A549 (cell line): Measurements from ENCODE around the gene OR11H7. TPM values are rescaled to one million over a fixed set of nuclear protein-coding genes. Genes with fewer than 3 reads are reported as not detected.

ENCODE experiments used
- ATAC-seq, 2 experiments: fragments of 200-7000 bp in 1 of 2; fragments of >200 bp in 1 of 2; cut with Nextera tagmentation in 1 of 2; cut with Tn5 transposase in 1 of 2; 3 replicates each; pipeline versions ENCODE4 v1.8.0 to v1.9.1; 2018 to 2020; ENCODE audit warnings: mild to moderate bottlenecking in 1 of 2, moderate library complexity in 1 of 2
- CTCF ChIA-PET: fragments of 300-600 bp; sonication (Branson Sonifier 250); formaldehyde crosslinking; extraction: SDS; loops from one replicate; lab custom pipeline; 2021; ENCODE audit warnings: antibody characterized with exemption, inconsistent platforms; lab: Yijun Ruan, JAX
- POLR2A ChIA-PET: fragments of 350-600 bp; formaldehyde crosslinking; extraction: SDS; loops from one replicate; lab custom pipeline; 2021; ENCODE audit warnings: antibody characterized with exemption, inconsistent platforms; lab: Yijun Ruan, JAX
- DNase-seq, 2 experiments: peaks; one replicate each; pipeline versions ENCODE4 v3.0.0 to v3.0.0-alpha.2; 2011 to 2016; ENCODE audit warnings: low read depth in 1 of 2, low spot score in 1 of 2
- FAIRE-seq: peaks from 2 replicates; lab custom pipeline; 2011; peaks lifted over from hg19 to GRCh38; lab: Jason Lieb, UNC
- H3K27ac ChIP-seq, 2 experiments: fragments of >200 bp; sonication (Bioruptor Twin); formaldehyde crosslinking; 3 replicates each; pipeline ENCODE4 v1.5.1; 2016 to 2017
- H3K4me1 ChIP-seq: fragments of >200 bp; sonication (Bioruptor Twin); formaldehyde crosslinking; 3 replicates; pipeline ENCODE4 v1.6.1; 2016
- H3K4me2 ChIP-seq: fragments of >200 bp; sonication (Bioruptor Twin); formaldehyde crosslinking; 3 replicates; pipeline ENCODE4 v1.6.1; 2016
- H3K4me3 ChIP-seq: fragments of >200 bp; sonication (Bioruptor Twin); formaldehyde crosslinking; 3 replicates; pipeline ENCODE4 v1.5.1; 2016
- H3K9me3 ChIP-seq: fragments of >200 bp; sonication (Bioruptor Twin); formaldehyde crosslinking; 3 replicates; pipeline ENCODE4 v1.6.1; 2016
- CHD2 ChIP-seq: fragments of 150-350 bp; IDR thresholded peaks from 2 replicates; pipeline ENCODE4 v1.6.1; 2014; ENCODE audit warnings: low read length; ENCODE audit not compliant: partially characterized antibody
- EHMT2 ChIP-seq: fragments of 200-600 bp; sonication (generic); IDR thresholded peaks from 2 replicates; pipeline ENCODE4 v1.6.1; 2016; ENCODE audit warnings: antibody characterized with exemption, low read depth, mild to moderate bottlenecking, moderate library complexity
- EP300 ChIP-seq, 2 experiments: fragments of >200 bp; sonication (Bioruptor Twin); formaldehyde crosslinking; IDR thresholded peaks; 2 replicates in 1 of 2; 3 replicates in 1 of 2; pipeline ENCODE4 v1.6.1; 2016 to 2017
- ESRRA ChIP-seq: fragments of 150-350 bp; IDR thresholded peaks from 2 replicates; pipeline ENCODE4 v1.6.1; 2014; ENCODE audit warnings: mild to moderate bottlenecking, low read length, borderline replicate concordance
- FOSB ChIP-seq: fragments of 250-450 bp; sonication (Bioruptor Pico); IDR thresholded peaks from 2 replicates; pipeline ENCODE4 v1.5.0; 2020; ENCODE audit warnings: mild to moderate bottlenecking, moderate library complexity
- FOSL2 ChIP-seq, 2 experiments: fragments of 450-650 bp in 1 of 2; fragments of >200 bp in 1 of 2; sonication (Bioruptor Twin) in 1 of 2; formaldehyde crosslinking; IDR thresholded peaks; 2 replicates each; pipeline versions ENCODE4 v1.5.0 to v1.6.1; 2016 to 2020; ENCODE audit warnings: mild to moderate bottlenecking in 1 of 2, moderate library complexity in 1 of 2
- HDAC2 ChIP-seq: fragments of 200-600 bp; sonication (generic); IDR thresholded peaks from 2 replicates; pipeline ENCODE4 v1.6.1; 2016
- HOXA7 ChIP-seq: fragments of 250-450 bp; sonication (Bioruptor Pico); IDR thresholded peaks from 2 replicates; pipeline ENCODE4 v1.5.0; 2020; ENCODE audit warnings: mild to moderate bottlenecking, moderate library complexity
- JUN ChIP-seq, 2 experiments: fragments of >200 bp; sonication (Bioruptor Twin); formaldehyde crosslinking; IDR thresholded peaks; 2 replicates in 1 of 2; 3 replicates in 1 of 2; pipeline ENCODE4 v1.6.1; 2016 to 2017
- MAZ ChIP-seq: fragments of 150-350 bp; IDR thresholded peaks from 2 replicates; pipeline ENCODE4 v1.6.1; 2014; ENCODE audit warnings: antibody characterized with exemption, low read depth, low read length, borderline replicate concordance
- MYC ChIP-seq: IDR thresholded peaks from 2 replicates; pipeline ENCODE4 v1.6.1; 2012; ENCODE audit warnings: mild to moderate bottlenecking, inconsistent platforms, low read length, improper control_type of control experiment, borderline replicate concordance
- NFE2L2 ChIP-seq: fragments of 150-350 bp; conservative IDR thresholded peaks from 2 replicates; pipeline ENCODE4 v1.6.1; 2014; ENCODE audit warnings: low read length
- NR3C1 ChIP-seq: fragments of >200 bp; sonication (Bioruptor Twin); formaldehyde crosslinking; IDR thresholded peaks from 3 replicates; pipeline ENCODE4 v1.6.1; 2017
- POLR2A ChIP-seq: IDR thresholded peaks from 2 replicates; pipeline ENCODE4 v1.6.1; 2012; ENCODE audit warnings: mild to moderate bottlenecking, low read length
- RAD21 ChIP-seq, 2 experiments: fragments of >200 bp in 1 of 2; sonication (Bioruptor Twin) in 1 of 2; formaldehyde crosslinking in 1 of 2; IDR thresholded peaks in 1 of 2; conservative IDR thresholded peaks in 1 of 2; 2 replicates in 1 of 2; 3 replicates in 1 of 2; pipeline ENCODE4 v1.6.1; 2012 to 2018; ENCODE audit warnings: inconsistent platforms in 1 of 2
- RCOR1 ChIP-seq: fragments of 150-350 bp; IDR thresholded peaks from 2 replicates; pipeline ENCODE4 v1.6.1; 2014; ENCODE audit warnings: antibody characterized with exemption, low read length, low read depth
- SMC3 ChIP-seq: fragments of >200 bp; sonication (Bioruptor Twin); formaldehyde crosslinking; IDR thresholded peaks from 3 replicates; pipeline ENCODE4 v1.6.1; 2018; ENCODE audit warnings: inconsistent platforms
- TFCP2L1 ChIP-seq: fragments of 250-450 bp; sonication (Bioruptor Pico); IDR thresholded peaks from 2 replicates; pipeline ENCODE4 v1.5.0; 2021; ENCODE audit warnings: mild to moderate bottlenecking
- ZNF302 ChIP-seq: fragments of 250-450 bp; sonication (Bioruptor Pico); IDR thresholded peaks from 2 replicates; pipeline ENCODE4 v1.9.0; 2021; ENCODE audit warnings: inconsistent platforms, mild to moderate bottlenecking, moderate library complexity
- WGBS: methylation state at CpG from one replicate; pipeline ENCODE4 v1.1.6; 2017; ENCODE audit errors: missing lambda C conversion rate; 5-methylcytosine and 5-hydroxymethylcytosine counted together
- polyA minus RNA-seq: library from RNA; depleted of rRNA, polyadenylated mRNA; stranded (reverse); fragments of >200 nt; gene quantifications from 2 replicates; pipeline ENCODE4 v1.2.3, GENCODE V29; 2011; rRNA and poly(A)+ RNA removed
- polyA plus RNA-seq, 4 experiments: library from polyadenylated mRNA; depleted of rRNA in 3 of 4; stranded (reverse); fragments of >200 nt; fragmentation: RNase III in 1 of 4; extraction: RNeasy Plus Mini Kit Qiagen cat#74134 plus additional on column Dnase treatment in 1 of 4; gene quantifications; 2 replicates in 3 of 4; 3 replicates in 1 of 4; pipeline ENCODE4 v1.2.3, GENCODE V29; 2011 to 2017
- TF ChIP-seq, protein P1 (sequence below): fragments of 250-450 bp; sonication (Bioruptor Pico); IDR thresholded peaks from 2 replicates; pipeline ENCODE4 v1.5.0; 2020; ENCODE audit warnings: low read depth, mild to moderate bottlenecking, moderate library complexity
- TF ChIP-seq, protein P2 (sequence below): IDR thresholded peaks from 2 replicates; pipeline ENCODE4 v1.6.1; 2012
- TF ChIP-seq, protein P3 (sequence below): fragments of 150-350 bp; IDR thresholded peaks from 2 replicates; pipeline ENCODE4 v1.6.1; 2014; ENCODE audit warnings: low read depth, mild to moderate bottlenecking, low read length
- TF ChIP-seq, protein P4 (sequence below): fragments of >200 bp; sonication (Bioruptor Twin); formaldehyde crosslinking; IDR thresholded peaks from 3 replicates; pipeline ENCODE4 v1.6.1; 2016
- TF ChIP-seq, protein P5 (sequence below): fragments of >200 bp; sonication (Bioruptor Twin); formaldehyde crosslinking; IDR thresholded peaks from 3 replicates; pipeline ENCODE4 v1.5.1; 2016

The OR11H7 gene
- polyA plus RNA-seq (2011; rRNA removed): not detected in 2 replicates
- polyA plus RNA-seq (2012; cell fraction: cytosol; rRNA removed): not detected in 2 replicates
- not detected in 2 replicates for polyA plus RNA-seq (2012; cell fraction: nucleus; rRNA removed)
- not detected in 3 replicates for polyA plus RNA-seq (2017; fragmentation: RNase III; extraction: RNeasy Plus Mini Kit Qiagen cat#74134 plus additional on column Dnase treatment)
- polyA minus RNA-seq: not detected in 2 replicates

DNA sequence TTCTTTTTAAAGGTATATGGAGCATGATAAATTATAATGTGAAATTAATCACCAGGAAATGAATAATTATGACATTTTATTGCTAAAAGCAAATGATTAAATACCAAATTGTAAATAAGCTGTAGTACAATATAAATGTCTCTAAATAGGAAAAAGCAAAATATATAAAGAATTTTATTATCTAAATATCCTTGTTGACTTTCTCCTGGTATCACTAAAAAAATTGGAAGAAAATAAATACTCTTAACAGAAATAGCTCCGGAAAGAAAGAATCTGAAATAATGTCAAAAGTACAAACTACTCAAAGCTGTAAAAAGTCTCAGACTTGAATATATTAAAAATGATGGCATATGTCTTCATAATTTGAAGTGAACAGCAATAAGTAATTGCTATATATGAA is at the start of gene OR11H7:
Gene OR11H7 (plus strand): TSS at position 301 of the 400 bp plus-strand sequence.
- no peaks in the 10 kb centered on the region for H3K9me3 ChIP-seq
- ChIA-PET CTCF (no interaction called here), POLR2A (no interaction called here)
- FAIRE-seq (no peak), DNase-seq (no peak), ATAC-seq (no peak)
- H3K4me3 ChIP-seq: no peak within 1 kb of the TSS
- no peak within 1 kb of the TSS for H3K27ac ChIP-seq
- no peaks in the 10 kb centered on the region for H3K4me1 ChIP-seq
- WGBS: 6% methylated on average over 1 of the region's 1 CpG
- H3K4me2 ChIP-seq: no peak within 1 kb of the TSS
- no peak for TF ChIP-seq FOSL2 (IDR thresholded peaks at IDR 0.05)
- no peak for TF ChIP-seq FOSL2 (CRISPR knock-in tag; IDR thresholded peaks at IDR 0.05)
- no peak for TF ChIP-seq TFCP2L1 (CRISPR knock-in tag)
- TF ChIP-seq EP300 (IDR thresholded peaks at IDR 0.05): no peak
- TF ChIP-seq MYC: no peak
- no peak for TF ChIP-seq SMC3
- TF ChIP-seq ZNF302 (CRISPR knock-in tag): no peak
- TF ChIP-seq, protein P1, sequence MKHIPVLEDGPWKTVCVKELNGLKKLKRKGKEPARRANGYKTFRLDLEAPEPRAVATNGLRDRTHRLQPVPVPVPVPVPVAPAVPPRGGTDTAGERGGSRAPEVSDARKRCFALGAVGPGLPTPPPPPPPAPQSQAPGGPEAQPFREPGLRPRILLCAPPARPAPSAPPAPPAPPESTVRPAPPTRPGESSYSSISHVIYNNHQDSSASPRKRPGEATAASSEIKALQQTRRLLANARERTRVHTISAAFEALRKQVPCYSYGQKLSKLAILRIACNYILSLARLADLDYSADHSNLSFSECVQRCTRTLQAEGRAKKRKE (CRISPR knock-in tag): no peak
- no peak for TF ChIP-seq EHMT2
- TF ChIP-seq POLR2A: no peak
- TF ChIP-seq, protein P2, sequence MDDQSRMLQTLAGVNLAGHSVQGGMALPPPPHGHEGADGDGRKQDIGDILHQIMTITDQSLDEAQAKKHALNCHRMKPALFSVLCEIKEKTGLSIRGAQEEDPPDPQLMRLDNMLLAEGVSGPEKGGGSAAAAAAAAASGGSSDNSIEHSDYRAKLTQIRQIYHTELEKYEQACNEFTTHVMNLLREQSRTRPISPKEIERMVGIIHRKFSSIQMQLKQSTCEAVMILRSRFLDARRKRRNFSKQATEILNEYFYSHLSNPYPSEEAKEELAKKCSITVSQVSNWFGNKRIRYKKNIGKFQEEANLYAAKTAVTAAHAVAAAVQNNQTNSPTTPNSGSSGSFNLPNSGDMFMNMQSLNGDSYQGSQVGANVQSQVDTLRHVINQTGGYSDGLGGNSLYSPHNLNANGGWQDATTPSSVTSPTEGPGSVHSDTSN: no peak
- TF ChIP-seq NFE2L2: no peak
- TF ChIP-seq HDAC2: no peak

DNA sequence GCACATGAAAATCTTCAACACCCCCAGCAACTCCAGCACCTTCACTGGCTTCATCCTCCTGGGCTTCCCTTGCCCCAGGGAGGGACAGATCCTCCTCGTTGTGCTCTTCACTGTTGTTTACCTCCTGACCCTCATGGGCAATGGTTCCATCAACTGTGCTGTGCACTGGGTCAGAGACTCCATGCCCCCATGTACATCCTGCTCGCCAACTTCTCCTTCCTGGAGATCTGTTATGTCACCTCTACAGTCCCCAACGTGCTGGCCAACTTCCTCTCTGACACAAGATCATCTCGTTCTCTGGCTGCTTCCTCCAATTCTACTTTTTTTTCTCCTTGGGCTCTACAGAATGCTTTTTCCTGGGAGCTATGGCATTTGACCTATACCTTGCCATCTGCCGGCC is 49.6 kb upstream of the OR11H7 start:
- ChIA-PET CTCF (no interaction called here), POLR2A (no interaction called here)
- H3K9me3 ChIP-seq: no peaks in the 10 kb centered on the region
- no peak overlapping the region for H3K4me2 ChIP-seq
- no peak overlapping the region for H3K27ac ChIP-seq
- 23% methylated on average over 5 of the region's 5 CpGs for WGBS
- DNase-seq (no peak), FAIRE-seq (no peak), ATAC-seq (no peak)
- TF ChIP-seq, protein P3, sequence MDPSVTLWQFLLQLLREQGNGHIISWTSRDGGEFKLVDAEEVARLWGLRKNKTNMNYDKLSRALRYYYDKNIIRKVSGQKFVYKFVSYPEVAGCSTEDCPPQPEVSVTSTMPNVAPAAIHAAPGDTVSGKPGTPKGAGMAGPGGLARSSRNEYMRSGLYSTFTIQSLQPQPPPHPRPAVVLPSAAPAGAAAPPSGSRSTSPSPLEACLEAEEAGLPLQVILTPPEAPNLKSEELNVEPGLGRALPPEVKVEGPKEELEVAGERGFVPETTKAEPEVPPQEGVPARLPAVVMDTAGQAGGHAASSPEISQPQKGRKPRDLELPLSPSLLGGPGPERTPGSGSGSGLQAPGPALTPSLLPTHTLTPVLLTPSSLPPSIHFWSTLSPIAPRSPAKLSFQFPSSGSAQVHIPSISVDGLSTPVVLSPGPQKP: no peak
- no peak overlapping the region for H3K4me3 ChIP-seq
- no peaks in the 10 kb centered on the region for H3K4me1 ChIP-seq

DNA sequence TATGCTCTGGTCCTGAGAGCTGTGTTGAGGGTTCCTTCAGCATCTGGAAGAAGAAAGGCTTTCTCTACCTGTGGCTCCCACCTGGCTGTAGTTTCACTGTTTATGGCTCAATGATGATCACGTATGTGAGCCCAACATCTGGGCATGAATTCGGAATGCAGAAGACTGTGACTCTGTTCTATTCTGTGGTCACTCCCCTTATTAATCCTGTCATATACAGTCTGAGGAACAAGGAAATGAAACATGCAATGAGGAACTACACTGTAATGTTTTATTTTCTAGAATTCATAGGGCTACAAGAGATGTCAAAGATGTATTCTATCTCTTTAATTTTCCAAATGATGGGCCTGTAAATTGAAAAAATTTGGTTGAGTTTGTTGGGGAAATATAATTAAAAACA is 48.9 kb upstream of the OR11H7 start:
- no peak for FAIRE-seq
- WGBS: 4% methylated on average over 2 of the region's 2 CpGs
- Histone ChIP-seq H3K4me2 (no peak overlapping the region), H3K9me3 (no peaks in the 10 kb centered on the region)
- POLR2A ChIA-PET: no interaction called here
- TF ChIP-seq, protein P4, sequence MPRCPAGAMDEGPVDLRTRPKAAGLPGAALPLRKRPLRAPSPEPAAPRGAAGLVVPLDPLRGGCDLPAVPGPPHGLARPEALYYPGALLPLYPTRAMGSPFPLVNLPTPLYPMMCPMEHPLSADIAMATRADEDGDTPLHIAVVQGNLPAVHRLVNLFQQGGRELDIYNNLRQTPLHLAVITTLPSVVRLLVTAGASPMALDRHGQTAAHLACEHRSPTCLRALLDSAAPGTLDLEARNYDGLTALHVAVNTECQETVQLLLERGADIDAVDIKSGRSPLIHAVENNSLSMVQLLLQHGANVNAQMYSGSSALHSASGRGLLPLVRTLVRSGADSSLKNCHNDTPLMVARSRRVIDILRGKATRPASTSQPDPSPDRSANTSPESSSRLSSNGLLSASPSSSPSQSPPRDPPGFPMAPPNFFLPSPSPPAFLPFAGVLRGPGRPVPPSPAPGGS: no peak
- TF ChIP-seq ESRRA (no peak), EP300 (IDR thresholded peaks at IDR 0.05) (no peak), JUN (IDR thresholded peaks at IDR 0.05) (no peak), CHD2 (no peak), MAZ (no peak), HOXA7 (CRISPR knock-in tag) (no peak), RCOR1 (no peak), RAD21 (conservative IDR thresholded peaks at IDR 0.05 in 1 of 2, IDR thresholded peaks at IDR 0.05 in 1 of 2) (no peak), NR3C1 (no peak), EHMT2 (no peak), FOSB (no peak)
- TF ChIP-seq, protein P5, sequence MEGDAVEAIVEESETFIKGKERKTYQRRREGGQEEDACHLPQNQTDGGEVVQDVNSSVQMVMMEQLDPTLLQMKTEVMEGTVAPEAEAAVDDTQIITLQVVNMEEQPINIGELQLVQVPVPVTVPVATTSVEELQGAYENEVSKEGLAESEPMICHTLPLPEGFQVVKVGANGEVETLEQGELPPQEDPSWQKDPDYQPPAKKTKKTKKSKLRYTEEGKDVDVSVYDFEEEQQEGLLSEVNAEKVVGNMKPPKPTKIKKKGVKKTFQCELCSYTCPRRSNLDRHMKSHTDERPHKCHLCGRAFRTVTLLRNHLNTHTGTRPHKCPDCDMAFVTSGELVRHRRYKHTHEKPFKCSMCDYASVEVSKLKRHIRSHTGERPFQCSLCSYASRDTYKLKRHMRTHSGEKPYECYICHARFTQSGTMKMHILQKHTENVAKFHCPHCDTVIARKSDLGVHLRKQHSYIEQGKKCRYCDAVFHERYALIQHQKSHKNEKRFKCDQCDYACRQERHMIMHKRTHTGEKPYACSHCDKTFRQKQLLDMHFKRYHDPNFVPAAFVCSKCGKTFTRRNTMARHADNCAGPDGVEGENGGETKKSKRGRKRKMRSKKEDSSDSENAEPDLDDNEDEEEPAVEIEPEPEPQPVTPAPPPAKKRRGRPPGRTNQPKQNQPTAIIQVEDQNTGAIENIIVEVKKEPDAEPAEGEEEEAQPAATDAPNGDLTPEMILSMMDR: no peak
- TF ChIP-seq, all 56 proteins: peak for 0
- no peak for ATAC-seq
- no peak overlapping the region for H3K27ac ChIP-seq
- DNase-seq: no peak
- H3K4me3 ChIP-seq: no peak overlapping the region
- CTCF ChIA-PET: no interaction called here
- H3K4me1 ChIP-seq: no peaks in the 10 kb centered on the region
